Bronchial epithelial cell (primary cell): ENCODE measurements around the gene CASQ2. TPM values are rescaled to one million over a fixed set of nuclear protein-coding genes. Genes with fewer than 3 reads are reported as not detected.

Experiments
- DNase-seq: peaks from one replicate; pipeline ENCODE4 v3.0.0-alpha.2; 2010; ENCODE audit warnings: low read depth
- FAIRE-seq: peaks from 2 replicates; lab custom pipeline; 2011; peaks lifted over from hg19 to GRCh38; lab: Jason Lieb, UNC
- H3K27me3 ChIP-seq: 2 replicates; pipeline ENCODE4 v1.5.1; 2011; ENCODE audit warnings: low read length; ENCODE audit not compliant: control insufficient read depth, insufficient read depth
- H3K36me3 ChIP-seq: 2 replicates; pipeline ENCODE4 v1.5.1; 2011; ENCODE audit warnings: low read length; ENCODE audit not compliant: control insufficient read depth, insufficient read depth
- H3K4me3 ChIP-seq: 2 replicates; pipeline ENCODE4 v1.5.1; 2011; ENCODE audit warnings: mild to moderate bottlenecking, low read depth, low read length, control low read depth
- total RNA-seq: library from RNA; depleted of rRNA; stranded (reverse); fragments of >200 nt; gene quantifications from 2 replicates; pipeline ENCODE4 v1.2.1, GENCODE V29; 2014
- TF ChIP-seq, protein P1 (sequence below): IDR thresholded peaks from 2 replicates; pipeline ENCODE4 v1.5.1; 2011; ENCODE audit warnings: mild to moderate bottlenecking, moderate library complexity, low read length, control low read depth, inconsistent platforms; ENCODE audit not compliant: insufficient read depth, severe bottlenecking

The CASQ2 gene
- total RNA-seq, 1 donor from 2014 or later: not detected

DNA sequence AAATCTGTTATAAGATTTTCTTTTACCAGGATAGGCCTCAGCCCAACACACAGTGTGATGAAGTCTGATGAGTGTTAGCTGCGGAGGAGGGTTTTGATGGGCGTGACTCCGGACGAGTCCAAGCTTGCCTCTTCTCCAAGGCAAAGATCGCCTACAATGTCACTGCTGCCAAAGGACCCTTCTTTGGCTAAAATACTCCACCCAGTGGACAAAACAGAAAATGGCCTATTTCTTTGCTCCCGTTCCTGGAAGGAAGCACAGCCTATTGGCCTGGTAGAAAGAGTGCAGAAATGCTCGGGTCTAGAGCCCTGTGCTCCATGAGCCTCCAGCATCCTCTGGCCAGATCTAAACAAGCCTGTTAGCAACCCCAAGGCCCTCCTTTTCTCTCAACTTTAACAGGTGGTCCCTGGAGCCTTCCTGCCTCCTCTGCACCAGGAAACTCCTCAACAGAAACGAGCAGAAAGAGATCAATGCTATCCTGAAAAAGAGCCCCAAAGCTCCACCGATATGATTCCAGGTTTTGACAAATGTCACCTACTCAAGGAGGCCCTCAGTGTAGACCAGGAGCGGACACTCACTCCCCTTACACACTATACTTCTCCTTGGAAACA is 3.4 kb upstream of the CASQ2 start:
- DNase-seq: peak; percentile 96
- peak; percentile 97 for FAIRE-seq

DNA sequence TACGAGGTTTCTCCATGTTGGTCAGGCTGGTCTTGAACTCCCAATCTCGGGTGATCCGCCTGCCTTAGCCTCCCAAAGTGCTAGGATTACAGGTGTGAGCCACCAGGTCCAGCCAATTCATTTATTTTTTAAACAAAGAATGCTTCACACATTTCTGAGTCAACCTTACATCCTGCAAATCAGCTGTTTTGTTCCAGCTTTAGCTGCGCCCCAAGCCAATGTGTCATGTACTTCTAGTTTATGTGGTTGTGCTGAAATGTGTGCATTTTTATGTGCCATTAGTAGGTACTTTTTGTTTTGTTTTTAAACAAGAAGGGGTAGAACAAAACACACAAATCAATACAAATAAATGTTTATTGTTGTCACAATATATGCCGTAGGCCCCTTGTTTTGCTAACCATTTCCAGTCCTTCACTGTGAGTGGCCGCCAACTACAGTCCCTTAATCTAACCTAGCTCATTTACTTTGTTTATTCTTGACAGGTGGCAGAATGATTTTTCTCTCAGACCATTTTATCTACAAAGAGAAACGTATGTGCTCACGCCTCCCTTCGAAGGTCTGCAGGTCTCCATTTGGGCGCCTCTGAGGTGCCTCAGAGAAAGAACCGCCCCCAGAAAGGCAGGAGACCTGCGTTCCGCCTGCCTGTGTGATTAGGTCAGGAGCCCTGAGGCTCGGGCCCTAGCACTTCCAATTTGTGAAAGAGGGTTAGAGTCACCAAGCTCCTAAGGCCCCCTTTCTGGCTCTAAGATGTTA is 2.8 kb upstream of the CASQ2 start:
- TF ChIP-seq, protein P1, sequence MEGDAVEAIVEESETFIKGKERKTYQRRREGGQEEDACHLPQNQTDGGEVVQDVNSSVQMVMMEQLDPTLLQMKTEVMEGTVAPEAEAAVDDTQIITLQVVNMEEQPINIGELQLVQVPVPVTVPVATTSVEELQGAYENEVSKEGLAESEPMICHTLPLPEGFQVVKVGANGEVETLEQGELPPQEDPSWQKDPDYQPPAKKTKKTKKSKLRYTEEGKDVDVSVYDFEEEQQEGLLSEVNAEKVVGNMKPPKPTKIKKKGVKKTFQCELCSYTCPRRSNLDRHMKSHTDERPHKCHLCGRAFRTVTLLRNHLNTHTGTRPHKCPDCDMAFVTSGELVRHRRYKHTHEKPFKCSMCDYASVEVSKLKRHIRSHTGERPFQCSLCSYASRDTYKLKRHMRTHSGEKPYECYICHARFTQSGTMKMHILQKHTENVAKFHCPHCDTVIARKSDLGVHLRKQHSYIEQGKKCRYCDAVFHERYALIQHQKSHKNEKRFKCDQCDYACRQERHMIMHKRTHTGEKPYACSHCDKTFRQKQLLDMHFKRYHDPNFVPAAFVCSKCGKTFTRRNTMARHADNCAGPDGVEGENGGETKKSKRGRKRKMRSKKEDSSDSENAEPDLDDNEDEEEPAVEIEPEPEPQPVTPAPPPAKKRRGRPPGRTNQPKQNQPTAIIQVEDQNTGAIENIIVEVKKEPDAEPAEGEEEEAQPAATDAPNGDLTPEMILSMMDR: no peak
- H3K27me3 ChIP-seq: no peaks in the 10 kb centered on the region
- no peak for FAIRE-seq
- peak; percentile 78 for DNase-seq
- H3K36me3 ChIP-seq: no peaks in the 10 kb centered on the region
- H3K4me3 ChIP-seq: no peak overlapping the region

More for the DNA sequence above, 3.4 kb upstream of the CASQ2 start:
- H3K4me3 ChIP-seq: no peak overlapping the region
- H3K36me3 ChIP-seq: no peaks in the 10 kb centered on the region
- no peaks in the 10 kb centered on the region for H3K27me3 ChIP-seq
- TF ChIP-seq, protein P1: peak; percentile 78

DNA sequence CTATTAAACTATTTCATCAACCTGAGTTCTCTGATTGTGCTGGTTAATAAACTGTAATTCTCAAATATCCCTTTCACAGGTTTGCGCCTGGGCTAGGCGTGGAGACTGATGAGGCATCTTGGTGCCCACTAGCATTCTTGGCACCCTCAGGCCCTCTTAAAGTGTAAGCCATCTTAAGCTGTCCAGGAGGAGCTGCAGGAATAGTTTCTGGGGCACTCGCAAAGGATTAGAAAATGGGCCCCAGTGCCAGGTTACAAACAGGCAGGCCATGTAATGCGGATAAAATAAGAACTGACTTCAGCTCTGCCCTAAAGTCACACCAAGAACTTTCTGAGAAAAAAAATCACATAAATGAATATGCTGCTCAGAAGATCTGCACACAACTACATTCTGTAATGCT is 1.1 kb downstream of the CASQ2 start:
- no peak for DNase-seq
- FAIRE-seq: no peak
- H3K4me3 ChIP-seq: no peak overlapping the region
- TF ChIP-seq, protein P1: no peak
- no peaks in the 10 kb centered on the region for H3K27me3 ChIP-seq
- no peaks in the 10 kb centered on the region for H3K36me3 ChIP-seq

DNA sequence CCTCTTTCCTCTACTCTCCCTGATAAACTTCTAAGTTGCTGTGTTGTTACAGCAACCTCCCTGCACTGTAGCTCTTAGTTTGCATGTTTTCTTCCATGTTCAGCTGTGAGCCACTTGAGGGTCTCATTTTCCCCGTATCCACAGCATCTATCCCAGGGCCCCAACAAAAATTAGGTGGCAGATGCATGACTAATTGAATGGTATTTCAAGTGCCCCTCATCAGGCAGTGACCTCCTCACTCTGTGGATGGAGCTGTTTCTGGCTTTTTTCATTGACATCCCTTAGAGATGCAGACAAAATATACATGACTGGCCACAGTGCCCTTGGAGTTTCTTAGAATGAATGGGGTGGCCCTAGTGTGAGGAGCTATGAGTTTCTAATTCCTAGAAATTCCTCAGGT is 3.4 kb downstream of the CASQ2 start:
- Histone ChIP-seq H3K4me3 (no peak overlapping the region), H3K27me3 (no peaks in the 10 kb centered on the region), H3K36me3 (no peaks in the 10 kb centered on the region)
- TF ChIP-seq, protein P1: no peak
- no peak for FAIRE-seq
- no peak for DNase-seq

DNA sequence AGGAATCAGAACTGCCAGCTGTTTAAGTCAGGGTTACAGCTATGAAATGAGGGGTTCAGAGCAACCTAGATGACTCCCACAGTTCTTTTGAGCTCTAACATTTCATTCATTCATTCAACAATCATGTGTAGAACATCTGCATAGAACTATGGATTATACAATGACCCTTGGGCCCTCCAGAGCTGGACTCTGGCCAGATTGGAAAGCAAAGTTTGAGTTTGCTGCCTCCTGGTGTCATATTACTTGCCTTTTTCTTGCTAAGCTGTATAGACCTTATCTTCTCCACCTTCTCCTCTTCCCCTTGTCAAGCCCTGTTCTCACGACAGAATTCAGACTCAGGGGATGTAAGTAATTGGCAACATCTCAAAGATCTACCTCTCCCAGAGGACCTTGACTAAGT is 4.0 kb downstream of the CASQ2 start:
- Histone ChIP-seq H3K36me3 (no peaks in the 10 kb centered on the region), H3K4me3 (no peak overlapping the region), H3K27me3 (no peaks in the 10 kb centered on the region)
- FAIRE-seq: no peak
- peak; percentile 50 for DNase-seq
- TF ChIP-seq, protein P1: peak; percentile 68
